H9 (cell line): ENCODE results near the gene BASP1. TPM values are rescaled to one million over a fixed set of nuclear protein-coding genes. Genes with fewer than 3 reads are reported as not detected.

ENCODE experiments used
- DNase-seq: peaks from one replicate; pipeline ENCODE4 v3.0.0-alpha.2; 2017
- H2AFZ ChIP-seq: one replicate; pipeline ENCODE4 v1.6.1; 2013; ENCODE audit warnings: mild to moderate bottlenecking, low read length, control low read depth, moderate library complexity
- H2AK5ac ChIP-seq: 2 replicates; pipeline ENCODE4 v1.6.1; 2013; ENCODE audit warnings: low read length, control low read depth, mixed read lengths; ENCODE audit not compliant: insufficient read length
- H2BK120ac ChIP-seq: one replicate; pipeline ENCODE4 v1.6.1; 2013; ENCODE audit warnings: low read depth, mild to moderate bottlenecking, low read length, control low read depth, inconsistent platforms; ENCODE audit not compliant: poor library complexity, severe bottlenecking
- H2BK12ac ChIP-seq: 2 replicates; pipeline ENCODE4 v1.6.1; 2013; ENCODE audit warnings: low read length, control low read depth, mixed read lengths, low read depth; ENCODE audit not compliant: insufficient read length
- H2BK15ac ChIP-seq: 2 replicates; pipeline ENCODE4 v1.6.1; 2013; ENCODE audit warnings: low read depth, low read length, control low read depth
- H2BK20ac ChIP-seq: one replicate; pipeline ENCODE4 v1.6.1; 2013; ENCODE audit warnings: low read depth, mild to moderate bottlenecking, low read length, control low read depth, inconsistent platforms; ENCODE audit not compliant: poor library complexity, severe bottlenecking
- H2BK5ac ChIP-seq: 2 replicates; pipeline ENCODE4 v1.6.1; 2013; ENCODE audit warnings: low read length, control low read depth, mixed read lengths; ENCODE audit not compliant: insufficient read length
- H3K14ac ChIP-seq: 2 replicates; pipeline ENCODE4 v1.6.1; 2013; ENCODE audit warnings: low read length, control low read depth; ENCODE audit not compliant: insufficient read depth
- H3K18ac ChIP-seq: 2 replicates; pipeline ENCODE4 v1.6.1; 2013; ENCODE audit warnings: low read depth, mild to moderate bottlenecking, mixed read lengths, low read length, control low read depth; ENCODE audit not compliant: insufficient read length
- H3K23ac ChIP-seq: 2 replicates; pipeline ENCODE4 v1.6.1; 2013; ENCODE audit warnings: low read length, control low read depth, mixed read lengths, low read depth; ENCODE audit not compliant: insufficient read length
- H3K23me2 ChIP-seq: 2 replicates; pipeline ENCODE4 v1.6.1; 2013; ENCODE audit warnings: low read depth, mild to moderate bottlenecking, mixed read lengths, low read length, control low read depth; ENCODE audit not compliant: insufficient read length, poor library complexity, severe bottlenecking
- H3K27ac ChIP-seq: 2 replicates; pipeline ENCODE4 v1.5.1; 2013; ENCODE audit warnings: low read length, control low read depth, mixed read lengths, low read depth; ENCODE audit not compliant: insufficient read length
- H3K27me3 ChIP-seq: 2 replicates; pipeline ENCODE4 v1.6.1; 2013; ENCODE audit warnings: low read length, control low read depth, inconsistent platforms; ENCODE audit not compliant: insufficient read depth
- H3K4ac ChIP-seq: 2 replicates; pipeline ENCODE4 v1.6.1; 2013; ENCODE audit warnings: low read depth, mild to moderate bottlenecking, control low read depth, inconsistent platforms, low read length, moderate library complexity
- H3K4me1 ChIP-seq: 2 replicates; pipeline ENCODE4 v1.6.1; 2013; ENCODE audit warnings: low read length, control low read depth, inconsistent platforms; ENCODE audit not compliant: insufficient read depth
- H3K4me2 ChIP-seq: 2 replicates; pipeline ENCODE4 v1.6.1; 2013; ENCODE audit warnings: low read length, control low read depth, mixed read lengths; ENCODE audit not compliant: insufficient read length, insufficient read depth
- H3K56ac ChIP-seq: 2 replicates; pipeline ENCODE4 v1.6.1; 2013; ENCODE audit warnings: low read depth, mild to moderate bottlenecking, mixed read lengths, low read length, control low read depth; ENCODE audit not compliant: insufficient read length
- H3K79me1 ChIP-seq: 2 replicates; pipeline ENCODE4 v1.6.1; 2013; ENCODE audit warnings: low read depth, mild to moderate bottlenecking, moderate library complexity, low read length, control low read depth, inconsistent platforms; ENCODE audit not compliant: insufficient read depth, poor library complexity, severe bottlenecking
- H3K79me2 ChIP-seq: 2 replicates; pipeline ENCODE4 v1.6.1; 2013; ENCODE audit warnings: low read length, control low read depth, inconsistent platforms; ENCODE audit not compliant: insufficient read depth
- H3K9ac ChIP-seq: 2 replicates; pipeline ENCODE4 v1.6.1; 2013; ENCODE audit warnings: low read length, control low read depth, mixed read lengths; ENCODE audit not compliant: insufficient read length; ENCODE audit errors: extremely low read depth
- H3K9me3 ChIP-seq: one replicate; pipeline ENCODE4 v1.6.1; 2013; ENCODE audit warnings: low read depth, low read length, inconsistent platforms; ENCODE audit not compliant: control insufficient read depth
- H3T11ph ChIP-seq: one replicate; pipeline ENCODE4 v1.6.1; 2013; ENCODE audit warnings: mild to moderate bottlenecking, low read length, control low read depth, inconsistent platforms
- H4K20me1 ChIP-seq: one replicate; pipeline ENCODE4 v1.6.1; 2013; ENCODE audit not compliant: control insufficient read depth, insufficient read length, insufficient read depth
- H4K5ac ChIP-seq: 2 replicates; pipeline ENCODE4 v1.6.1; 2013; ENCODE audit warnings: low read depth, mild to moderate bottlenecking, mixed read lengths, low read length, control low read depth; ENCODE audit not compliant: insufficient read length
- H4K8ac ChIP-seq: replicated peaks from 2 replicates; pipeline ENCODE4 v1.6.1; 2013; ENCODE audit warnings: low read length, control low read depth, mixed read lengths, low read depth; ENCODE audit not compliant: insufficient read length
- H4K91ac ChIP-seq: 2 replicates; pipeline ENCODE4 v1.6.1; 2013; ENCODE audit warnings: low read depth, mild to moderate bottlenecking, moderate library complexity, mixed read lengths, low read length, control low read depth; ENCODE audit not compliant: insufficient read length
- H3K27ac Mint-ChIP-seq, 3 experiments: 2 replicates in 2 of 3; 3 replicates in 1 of 3; pipeline ENCODE4 v1.8.0; 2020 to 2021; ENCODE audit warnings: mixed read lengths in 3 of 3, mild to moderate bottlenecking in 1 of 3, moderate library complexity in 1 of 3
- H3K27me3 Mint-ChIP-seq: 2 replicates; pipeline ENCODE4 v1.8.0; 2021; ENCODE audit warnings: low read depth, mild to moderate bottlenecking, moderate library complexity, mixed read lengths
- H3K36me3 Mint-ChIP-seq, 3 experiments: 2 replicates in 2 of 3; 3 replicates in 1 of 3; pipeline ENCODE4 v1.8.0; 2020 to 2021; ENCODE audit warnings: low read depth in 3 of 3, mixed read lengths in 3 of 3; ENCODE audit not compliant: insufficient read depth in 1 of 3
- H3K4me1 Mint-ChIP-seq, 2 experiments: 2 replicates each; pipeline ENCODE4 v1.8.0; 2020; ENCODE audit warnings: mixed read lengths in 2 of 2
- H3K4me3 Mint-ChIP-seq, 2 experiments: 2 replicates in 1 of 2; 3 replicates in 1 of 2; pipeline ENCODE4 v1.8.0; 2020 to 2021; ENCODE audit warnings: mild to moderate bottlenecking in 2 of 2, mixed read lengths in 2 of 2, moderate library complexity in 1 of 2
- H3K9me3 Mint-ChIP-seq, 2 experiments: 2 replicates in 1 of 2; 3 replicates in 1 of 2; pipeline ENCODE4 v1.8.0; 2020; ENCODE audit warnings: mild to moderate bottlenecking in 2 of 2, mixed read lengths in 2 of 2, moderate library complexity in 1 of 2
- CTCF ChIP-seq: fragments of 200-600 bp; sonication (generic); conservative IDR thresholded peaks from 3 replicates; pipeline ENCODE4 v1.8.0; 2021; ENCODE audit warnings: antibody characterized with exemption, mild to moderate bottlenecking
- WGBS: extraction: QIAGEN DNeasy Blood & Tissue Kit; methylation state at CpG from one replicate; pipeline ENCODE4 v1.1.7; 2013; ENCODE audit warnings: missing lambda C conversion rate, low lambda C conversion rate, mixed read lengths; ENCODE audit not compliant: insufficient read length; ENCODE audit errors: extremely low coverage; 5-methylcytosine and 5-hydroxymethylcytosine counted together
- total RNA-seq: library from RNA; stranded (reverse); gene quantifications from 2 replicates; pipeline ENCODE4 v1.2.1, GENCODE V29; 2021

Gene BASP1
- total RNA-seq, 1 experiment from 2014 or later, result 180 TPM

DNA sequence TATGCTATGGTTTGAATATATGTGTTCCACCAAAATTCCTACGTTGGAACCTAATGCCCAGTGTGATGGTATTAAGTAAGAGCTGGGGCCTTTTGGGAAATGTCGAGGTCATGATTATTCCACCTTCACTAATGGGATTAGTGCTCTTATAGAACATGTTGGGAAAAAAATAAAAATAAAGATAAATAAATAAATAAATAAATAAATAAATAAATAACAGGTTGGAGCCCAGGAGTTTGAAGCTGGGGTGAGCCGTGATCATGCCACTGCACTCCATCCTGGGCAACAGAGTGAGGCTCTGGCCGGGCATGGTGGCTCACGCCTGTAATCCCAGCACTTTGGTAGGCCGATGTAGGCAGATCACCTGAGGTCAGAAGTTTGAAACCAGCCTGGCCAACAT lies 22.5 kb downstream of the BASP1 start:
- Histone ChIP-seq H2BK120ac (no peak overlapping the region), H2AK5ac (no peak overlapping the region), H3K27me3 (no peaks in the 10 kb centered on the region), H2AFZ (no peak overlapping the region), H3K23me2 (no peaks in the 10 kb centered on the region), H3K79me1 (peaks cover 2% of the 10 kb centered on the region), H3K79me2 (peaks cover 26% of the 10 kb centered on the region), H3K56ac (no peak overlapping the region), H3K4ac (no peak overlapping the region), H2BK5ac (no peak overlapping the region), H3K23ac (no peak overlapping the region), H3K14ac (no peak overlapping the region), H3K18ac (no peak overlapping the region), H3K27ac (no peak overlapping the region), H3K9me3 (no peaks in the 10 kb centered on the region), H4K5ac (no peak overlapping the region), H3T11ph (no peak overlapping the region), H2BK20ac (no peak overlapping the region), H2BK12ac (no peak overlapping the region), H3K4me2 (no peak overlapping the region), H3K4me1 (peaks cover 5% of the 10 kb centered on the region; the same call in 1 of the 2 replicates), H3K9ac (no peak overlapping the region), H4K8ac (no peak overlapping the region), H2BK15ac (no peak overlapping the region), H4K91ac (no peak overlapping the region), H4K20me1 (no peaks in the 10 kb centered on the region)
- Mint-ChIP-seq H3K4me3 (no peak overlapping the region), H3K9me3 (no peaks in the 10 kb centered on the region), H3K36me3 (peaks cover 11 to 37% (median 34%) of the 10 kb centered on the region in 3 experiments), H3K27me3 (no peaks in the 10 kb centered on the region), H3K27ac (no peak overlapping the region; a peak in 1 of 7 replicates), H3K4me1 (peaks cover 45 to 46% of the 10 kb centered on the region in 2 experiments)
- no peak for TF ChIP-seq CTCF
- no peak for DNase-seq
- WGBS, result no CpG with 5 or more reads among the region's 6 CpGs
